HCT116 (cell line): Measurements from ENCODE around the gene ZSCAN25.

Experiments
- EZH2phosphoT487 ChIP-seq: fragments of 200-600 bp; IDR thresholded peaks from 2 replicates; pipeline ENCODE4 v1.6.1; 2018; ENCODE audit warnings: antibody characterized with exemption, borderline replicate concordance
- ZNF274 ChIP-seq: fragments of 200-500 bp; sonication (Bioruptor generic); IDR thresholded peaks from 2 replicates; pipeline ENCODE4 v1.6.1; 2014; ENCODE audit warnings: mild to moderate bottlenecking, low read depth, low read length, inconsistent platforms
- TF ChIP-seq, protein P1 (sequence below), 3 experiments: fragments of 200-600 bp in 1 of 3; sonication (generic) in 1 of 3; IDR thresholded peaks in 2 of 3; conservative IDR thresholded peaks in 1 of 3; 2 replicates each; pipeline ENCODE4 v1.5.1; 2012 to 2017; ENCODE audit warnings: low read depth in 2 of 3, low read length in 2 of 3, antibody characterized with exemption in 1 of 3, borderline replicate concordance in 1 of 3, control low read depth in 1 of 3, mild to moderate bottlenecking in 1 of 3, mixed read lengths in 1 of 3, mixed run types in 1 of 3, moderate library complexity in 1 of 3; ENCODE audit not compliant: insufficient read depth in 1 of 3

DNA sequence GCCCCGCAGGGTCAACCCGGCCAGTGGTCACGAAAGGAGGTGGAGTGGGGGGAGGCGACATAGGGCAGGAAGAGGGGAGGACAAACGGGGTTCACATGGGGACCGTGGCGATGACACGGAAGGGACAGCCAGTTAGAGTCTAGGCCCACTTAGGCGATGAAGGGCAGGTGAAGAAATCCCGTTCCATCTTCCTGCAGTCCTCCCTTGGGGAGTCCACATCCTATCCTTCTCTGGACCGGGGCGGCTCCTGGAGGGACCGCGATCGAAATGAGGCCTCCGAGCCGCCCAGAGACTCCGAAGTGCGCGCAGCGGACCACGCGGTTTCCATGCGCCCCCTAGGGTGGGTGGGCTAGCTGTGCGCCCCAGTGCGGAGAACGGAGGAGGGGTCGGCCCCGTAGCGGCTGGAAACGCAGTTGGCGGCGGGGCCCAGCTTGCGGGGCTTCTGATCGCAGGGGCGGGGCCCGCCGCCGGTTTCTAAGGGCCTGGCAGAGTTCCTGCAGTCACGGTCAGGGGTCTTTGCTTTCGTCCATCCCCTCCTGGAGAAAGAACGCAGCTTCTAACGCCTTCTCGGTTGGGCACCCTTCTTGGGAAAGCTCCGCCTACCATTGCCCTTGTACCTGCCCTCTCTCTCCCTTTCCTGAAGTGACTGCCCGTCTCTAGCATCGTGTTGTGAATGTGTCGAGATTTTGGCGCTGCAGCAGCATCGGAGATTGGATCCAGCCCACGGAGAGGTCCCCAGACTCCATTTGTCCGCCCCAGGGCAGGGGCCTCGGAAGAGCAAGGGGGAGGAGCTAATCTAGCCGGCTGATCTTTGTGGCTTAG, 36.6 kb upstream of the ZSCAN25 start:
- TF ChIP-seq, protein P1, sequence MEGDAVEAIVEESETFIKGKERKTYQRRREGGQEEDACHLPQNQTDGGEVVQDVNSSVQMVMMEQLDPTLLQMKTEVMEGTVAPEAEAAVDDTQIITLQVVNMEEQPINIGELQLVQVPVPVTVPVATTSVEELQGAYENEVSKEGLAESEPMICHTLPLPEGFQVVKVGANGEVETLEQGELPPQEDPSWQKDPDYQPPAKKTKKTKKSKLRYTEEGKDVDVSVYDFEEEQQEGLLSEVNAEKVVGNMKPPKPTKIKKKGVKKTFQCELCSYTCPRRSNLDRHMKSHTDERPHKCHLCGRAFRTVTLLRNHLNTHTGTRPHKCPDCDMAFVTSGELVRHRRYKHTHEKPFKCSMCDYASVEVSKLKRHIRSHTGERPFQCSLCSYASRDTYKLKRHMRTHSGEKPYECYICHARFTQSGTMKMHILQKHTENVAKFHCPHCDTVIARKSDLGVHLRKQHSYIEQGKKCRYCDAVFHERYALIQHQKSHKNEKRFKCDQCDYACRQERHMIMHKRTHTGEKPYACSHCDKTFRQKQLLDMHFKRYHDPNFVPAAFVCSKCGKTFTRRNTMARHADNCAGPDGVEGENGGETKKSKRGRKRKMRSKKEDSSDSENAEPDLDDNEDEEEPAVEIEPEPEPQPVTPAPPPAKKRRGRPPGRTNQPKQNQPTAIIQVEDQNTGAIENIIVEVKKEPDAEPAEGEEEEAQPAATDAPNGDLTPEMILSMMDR (IDR thresholded peaks at IDR 0.05 in 2 of 3, conservative IDR thresholded peaks at IDR 0.05 in 1 of 3; ENCODE audit: borderline replicate concordance in 1 of 3, insufficient read depth in 1 of 3, low read depth in 2 of 3, low read length in 2 of 3) = no peak
- TF ChIP-seq ZNF274 (no peak), EZH2phosphoT487 (no peak)
